Ectodermal cell (in vitro differentiated cells): ENCODE data around the gene NRP1.

Experiments
- H3K27ac ChIP-seq: 2 replicates; pipeline ENCODE4 v1.7.0; 2013; ENCODE audit warnings: mild to moderate bottlenecking, low read depth, low read length; ENCODE audit not compliant: insufficient read depth, poor library complexity, severe bottlenecking
- H3K27me3 ChIP-seq: 2 replicates; pipeline ENCODE4 v1.7.0; 2013; ENCODE audit warnings: mild to moderate bottlenecking, low read length; ENCODE audit not compliant: insufficient read depth, control insufficient read depth, poor library complexity, severe bottlenecking
- H3K36me3 ChIP-seq: one replicate; pipeline ENCODE4 v1.7.0; 2013; ENCODE audit warnings: low read length; ENCODE audit not compliant: control insufficient read depth, insufficient read depth
- H3K4me1 ChIP-seq: one replicate; pipeline ENCODE4 v1.7.0; 2013; ENCODE audit warnings: low read length; ENCODE audit not compliant: control insufficient read depth, insufficient read depth
- H3K4me3 ChIP-seq: 2 replicates; pipeline ENCODE4 v1.7.0; 2013; ENCODE audit warnings: low read depth, low read length, control low read depth; ENCODE audit not compliant: insufficient read depth
- H3K9me3 ChIP-seq: 2 replicates; pipeline ENCODE4 v1.7.0; 2013; ENCODE audit warnings: mild to moderate bottlenecking, low read length, moderate library complexity; ENCODE audit not compliant: control insufficient read depth
- WGBS, 2 experiments: methylation state at CpG; one replicate each; pipeline ENCODE4 v1.1.7; 2013; ENCODE audit warnings: missing lambda C conversion rate in 2 of 2; 5-methylcytosine and 5-hydroxymethylcytosine counted together

The NRP1 gene

DNA sequence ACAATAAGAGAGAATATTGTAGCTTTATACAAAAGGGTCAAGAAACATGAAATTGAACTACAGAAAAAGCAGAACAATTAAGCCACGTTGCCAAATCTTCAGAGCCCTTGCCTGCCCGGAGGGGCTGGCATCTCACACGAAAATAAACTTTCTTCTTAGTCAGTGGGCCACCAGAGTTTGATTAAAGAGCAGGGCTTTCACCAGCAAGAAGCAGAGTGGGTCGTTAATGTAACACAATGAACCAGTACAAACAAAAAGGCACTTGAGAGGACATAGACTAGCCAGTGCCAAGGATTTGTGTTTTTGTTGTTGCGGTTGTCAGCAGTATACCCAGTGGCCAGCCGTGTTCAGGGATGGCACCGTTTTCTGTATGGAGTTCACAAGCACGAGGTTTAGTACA lies 155.4 kb downstream of the NRP1 start:
- Histone ChIP-seq H3K36me3 (no peaks in the 10 kb centered on the region), H3K27ac (no peak overlapping the region), H3K4me3 (no peak overlapping the region), H3K27me3 (no peaks in the 10 kb centered on the region), H3K9me3 (no peaks in the 10 kb centered on the region), H3K4me1 (no peaks in the 10 kb centered on the region)
- 83 to 87% methylated on average over 8 of the region's 8 CpGs for WGBS, 2 experiments

DNA sequence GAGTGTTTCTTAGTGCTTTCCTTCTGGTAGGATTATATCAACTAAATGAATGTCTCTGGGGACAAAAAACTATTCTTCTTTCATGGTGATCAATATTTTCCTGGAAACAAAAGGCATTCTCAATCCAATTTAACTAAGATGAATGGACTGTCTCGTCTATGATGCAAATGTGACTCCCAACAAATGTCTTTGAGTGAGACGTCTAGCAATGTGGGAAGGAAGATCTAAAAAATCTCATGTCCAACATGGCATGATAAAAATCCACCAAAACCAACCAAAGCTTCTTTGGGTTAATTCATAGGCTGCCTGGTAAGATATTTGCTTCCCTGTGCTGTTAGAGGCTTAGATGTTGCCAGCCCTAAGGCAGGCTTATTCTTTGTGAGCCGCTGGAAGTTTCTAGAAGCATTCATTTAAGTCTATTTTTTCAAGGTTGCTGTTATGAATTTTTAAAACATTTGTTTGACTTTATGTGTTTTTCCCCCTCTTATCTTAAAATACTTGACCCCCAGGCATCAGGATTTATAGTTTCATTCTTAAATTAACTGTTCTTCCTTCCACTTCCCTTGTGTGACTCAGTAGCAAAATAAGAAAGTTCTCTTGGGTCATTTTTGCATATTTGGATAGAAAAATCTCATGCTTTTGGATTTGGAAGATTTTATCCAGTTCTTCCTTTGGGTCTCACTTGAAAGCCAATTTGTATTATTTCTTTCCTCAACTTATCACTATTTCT lies 156.3 kb downstream of the NRP1 start:
- no peaks in the 10 kb centered on the region for H3K9me3 ChIP-seq
- WGBS, 2 experiments, result 50 to 53% methylated on average over 2 to 3 of the region's 3 CpGs
- no peak overlapping the region for H3K27ac ChIP-seq

DNA sequence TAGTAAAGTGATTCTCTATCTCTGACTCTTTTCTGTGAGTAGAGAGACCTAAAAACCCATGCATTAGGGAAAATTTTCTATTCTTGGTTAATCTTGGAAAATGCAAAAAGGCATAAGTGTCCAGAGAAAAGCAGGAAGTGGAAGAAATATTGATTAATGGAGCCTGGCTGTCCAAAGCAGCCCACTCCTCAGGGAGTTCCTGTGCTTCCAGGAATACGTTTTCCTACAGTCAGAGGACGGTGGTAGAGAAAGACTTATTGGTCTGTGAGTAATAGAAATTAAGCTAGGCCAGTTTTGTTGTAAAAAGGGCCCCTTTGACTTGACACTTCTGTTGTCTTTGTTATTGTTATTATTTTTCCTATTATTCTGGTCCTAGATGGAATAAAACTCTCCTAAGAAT lies 157.8 kb downstream of the NRP1 start:
- no peaks in the 10 kb centered on the region for H3K4me1 ChIP-seq
- H3K36me3 ChIP-seq, result no peaks in the 10 kb centered on the region
- no peaks in the 10 kb centered on the region for H3K27me3 ChIP-seq
- WGBS, 2 experiments, result 94 to 98% methylated on average over 2 of the region's 2 CpGs
- H3K9me3 ChIP-seq, result no peaks in the 10 kb centered on the region
- no peak overlapping the region for H3K27ac ChIP-seq
- no peak overlapping the region for H3K4me3 ChIP-seq

More for the DNA sequence above, 156.3 kb downstream of the NRP1 start:
- Histone ChIP-seq H3K27me3 (no peaks in the 10 kb centered on the region), H3K36me3 (no peaks in the 10 kb centered on the region), H3K4me3 (no peak overlapping the region), H3K4me1 (no peaks in the 10 kb centered on the region)

DNA sequence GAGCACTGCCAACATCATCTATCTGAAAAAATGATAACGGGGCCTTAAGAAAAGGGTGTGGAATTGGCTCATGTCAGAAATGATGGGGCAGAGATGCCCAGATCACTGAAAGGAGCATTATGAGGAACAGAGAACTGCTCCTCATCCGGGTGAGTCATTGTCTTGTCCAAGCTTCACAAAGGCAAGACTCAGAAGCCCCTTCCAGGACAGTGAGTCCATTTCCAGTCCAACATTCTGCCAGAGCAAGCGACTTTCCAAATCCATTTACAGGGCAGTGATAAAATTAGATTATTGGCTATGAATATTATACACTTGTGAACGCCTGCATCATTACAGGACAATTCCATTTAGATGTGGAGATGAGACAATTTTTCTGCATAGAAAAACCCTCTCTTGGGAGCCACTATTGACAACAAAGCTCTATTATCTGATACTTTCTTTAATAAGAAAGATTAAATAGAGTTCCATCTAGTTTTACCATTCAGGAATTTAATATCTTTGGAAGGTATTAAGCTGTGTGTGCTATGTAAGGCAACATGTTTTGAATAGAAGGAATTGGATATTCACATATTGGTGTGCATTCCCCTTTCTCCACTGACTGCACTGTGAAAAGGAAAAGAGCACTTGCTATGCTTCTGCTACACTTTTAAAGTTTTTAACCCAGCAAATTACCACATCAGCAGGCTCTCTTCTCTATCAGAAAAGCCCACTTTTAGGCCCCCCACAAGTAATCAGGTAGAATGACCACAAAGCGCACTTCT lies 159.6 kb downstream of the NRP1 start:
- H3K27me3 ChIP-seq, result no peaks in the 10 kb centered on the region
- H3K4me3 ChIP-seq, result no peak overlapping the region
- no peaks in the 10 kb centered on the region for H3K36me3 ChIP-seq
- no peak overlapping the region for H3K27ac ChIP-seq
- 90 to 95% methylated on average over 4 to 5 of the region's 5 CpGs for WGBS, 2 experiments
- no peaks in the 10 kb centered on the region for H3K9me3 ChIP-seq
- no peaks in the 10 kb centered on the region for H3K4me1 ChIP-seq

DNA sequence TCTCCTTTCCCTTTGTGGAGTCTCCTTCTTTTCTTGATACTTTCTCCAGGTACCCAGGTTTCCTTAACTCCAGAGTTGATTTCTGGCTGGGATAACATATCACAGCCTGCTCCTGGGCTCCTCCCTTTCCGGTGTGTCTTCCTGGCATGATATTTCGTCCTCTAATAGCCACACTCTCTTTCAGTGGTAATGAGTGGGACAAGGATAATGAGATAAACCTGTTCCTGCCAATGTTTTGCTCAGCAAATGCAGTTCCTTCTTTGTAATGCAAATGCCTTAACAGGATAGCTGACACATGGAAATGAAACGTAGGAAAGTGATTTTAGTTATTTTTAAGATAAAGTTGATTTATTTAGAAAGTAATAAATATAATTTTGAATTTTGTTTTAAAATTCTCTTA lies 168.6 kb downstream of the NRP1 start:
- WGBS, 2 experiments, result 52% methylated on average over 3 of the region's 3 CpGs; no CpG with 5 or more reads in 1 of the 2 experiments
- Histone ChIP-seq H3K9me3 (no peaks in the 10 kb centered on the region), H3K27ac (no peak overlapping the region)

DNA sequence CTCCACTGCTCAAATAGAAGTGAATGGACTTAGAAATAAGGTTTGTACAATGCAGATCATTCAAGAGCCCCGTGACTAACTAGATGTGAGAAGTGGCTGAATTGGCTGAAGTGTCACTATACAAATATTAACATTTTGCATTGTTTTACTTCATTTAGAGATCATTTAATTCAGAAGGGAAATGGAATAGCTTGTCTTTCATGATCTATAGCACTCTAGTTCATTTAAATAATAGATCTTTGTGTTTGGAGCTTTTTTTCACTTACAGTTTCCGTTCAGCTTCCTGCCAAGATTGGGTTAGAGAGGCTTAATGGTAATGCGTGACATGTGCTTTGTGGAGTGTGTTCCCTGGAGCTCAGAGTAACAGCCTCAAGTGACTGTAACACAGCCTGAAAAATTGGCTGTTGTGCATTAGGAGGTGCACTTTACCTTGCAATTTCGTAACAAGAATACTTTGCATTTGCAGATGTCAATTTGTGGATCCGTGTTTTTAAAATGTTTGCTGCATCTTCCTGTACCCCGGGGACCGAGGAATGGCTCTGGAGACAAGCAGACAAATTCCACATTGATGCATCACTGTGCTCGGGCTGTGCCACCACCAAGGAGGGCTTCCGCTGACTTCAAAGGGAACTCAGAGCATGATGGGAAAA lies 170.3 kb downstream of the NRP1 start:
- H3K36me3 ChIP-seq, result no peaks in the 10 kb centered on the region
- WGBS, 2 experiments, result 79 to 81% methylated on average over 9 of the region's 9 CpGs

More for the DNA sequence above, 168.6 kb downstream of the NRP1 start:
- no peaks in the 10 kb centered on the region for H3K36me3 ChIP-seq
- H3K27me3 ChIP-seq, result no peaks in the 10 kb centered on the region
- no peaks in the 10 kb centered on the region for H3K4me1 ChIP-seq
- H3K4me3 ChIP-seq, result no peak overlapping the region

DNA sequence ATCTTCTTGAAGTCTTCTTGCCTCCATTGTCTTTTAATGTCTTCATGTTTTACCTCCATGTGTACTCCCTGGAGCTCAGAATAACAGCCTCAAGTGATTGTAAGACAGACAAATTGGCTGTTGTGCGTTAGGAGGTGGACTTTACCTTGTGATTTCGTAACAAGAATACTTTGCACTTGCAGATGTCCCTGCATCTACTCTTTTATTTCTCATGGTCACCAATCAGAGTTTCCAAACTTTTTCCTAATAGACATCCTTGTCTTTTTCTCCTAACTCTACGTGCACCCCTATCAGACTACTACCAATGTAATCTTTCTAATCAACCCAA lies 172.3 kb downstream of the NRP1 start:
- H3K9me3 ChIP-seq, result no peaks in the 10 kb centered on the region
- H3K36me3 ChIP-seq, result no peaks in the 10 kb centered on the region
- 63 to 64% methylated on average over 3 of the region's 3 CpGs for WGBS, 2 experiments
- H3K4me1 ChIP-seq, result no peaks in the 10 kb centered on the region
- H3K4me3 ChIP-seq, result no peak overlapping the region
- H3K27ac ChIP-seq, result no peak overlapping the region
- no peaks in the 10 kb centered on the region for H3K27me3 ChIP-seq

More for the DNA sequence above, 170.3 kb downstream of the NRP1 start:
- Histone ChIP-seq H3K27ac (no peak overlapping the region), H3K4me3 (no peak overlapping the region), H3K9me3 (no peaks in the 10 kb centered on the region), H3K27me3 (no peaks in the 10 kb centered on the region), H3K4me1 (no peaks in the 10 kb centered on the region)

DNA sequence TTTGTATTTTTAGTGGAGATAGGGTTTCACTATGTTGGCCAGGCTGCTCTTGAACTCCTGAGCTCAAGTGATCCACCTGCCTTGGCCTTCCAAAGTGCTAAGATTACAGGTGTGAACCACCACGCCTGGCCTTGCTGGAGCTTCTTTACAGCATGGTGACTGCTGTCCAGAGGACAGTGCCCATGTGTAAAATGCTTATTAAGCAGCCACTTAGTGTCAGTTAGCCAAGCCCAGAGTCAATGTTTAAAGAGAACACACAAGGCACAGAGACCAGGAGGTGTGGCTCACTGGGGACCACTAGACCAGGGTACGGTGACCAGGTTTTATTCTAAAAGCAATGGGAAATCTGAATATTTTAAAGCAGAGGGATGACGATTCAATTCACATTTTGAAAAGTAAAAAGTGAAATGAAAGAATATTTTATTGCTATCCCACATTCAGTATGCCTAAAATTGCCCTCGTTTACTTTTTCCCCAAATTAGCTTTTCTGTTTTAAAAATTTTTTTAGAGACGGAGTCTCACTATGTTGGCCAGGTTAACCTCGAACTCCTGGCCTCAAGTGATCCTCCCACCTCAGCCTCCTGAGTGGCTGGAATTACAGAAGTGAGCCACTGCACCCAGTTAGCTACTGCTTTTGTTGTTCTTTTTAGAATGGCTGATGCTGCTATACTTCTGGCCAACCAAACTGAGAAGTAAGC lies 172.8 kb downstream of the NRP1 start:
- Histone ChIP-seq H3K36me3 (no peaks in the 10 kb centered on the region), H3K27me3 (no peaks in the 10 kb centered on the region), H3K4me1 (no peaks in the 10 kb centered on the region), H3K27ac (no peak overlapping the region), H3K9me3 (no peaks in the 10 kb centered on the region), H3K4me3 (no peak overlapping the region)
- WGBS, 2 experiments, result 93 to 94% methylated on average over 5 to 6 of the region's 6 CpGs

DNA sequence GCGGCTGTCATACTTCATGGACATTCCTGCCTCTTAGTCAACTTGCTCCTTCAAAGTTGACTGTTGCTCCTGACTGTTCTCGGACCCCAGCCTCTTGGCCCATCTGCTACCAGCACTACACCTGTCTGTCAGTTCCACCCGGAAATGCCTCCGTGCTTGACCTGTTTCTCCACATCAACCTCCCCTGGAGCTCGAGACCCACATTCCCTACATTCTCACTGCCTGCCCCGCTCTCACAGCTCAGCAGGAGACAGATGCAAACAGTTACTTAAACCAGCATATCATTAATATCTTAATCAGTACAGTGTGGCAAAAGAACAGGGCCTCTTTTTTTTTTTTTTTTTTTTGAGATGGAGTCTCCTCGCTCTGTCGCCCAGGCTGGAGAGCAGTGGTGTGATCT lies 174.3 kb downstream of the NRP1 start:
- Histone ChIP-seq H3K4me1 (no peaks in the 10 kb centered on the region), H3K27me3 (no peaks in the 10 kb centered on the region)
- 84 to 86% methylated on average over 8 of the region's 8 CpGs for WGBS, 2 experiments

DNA sequence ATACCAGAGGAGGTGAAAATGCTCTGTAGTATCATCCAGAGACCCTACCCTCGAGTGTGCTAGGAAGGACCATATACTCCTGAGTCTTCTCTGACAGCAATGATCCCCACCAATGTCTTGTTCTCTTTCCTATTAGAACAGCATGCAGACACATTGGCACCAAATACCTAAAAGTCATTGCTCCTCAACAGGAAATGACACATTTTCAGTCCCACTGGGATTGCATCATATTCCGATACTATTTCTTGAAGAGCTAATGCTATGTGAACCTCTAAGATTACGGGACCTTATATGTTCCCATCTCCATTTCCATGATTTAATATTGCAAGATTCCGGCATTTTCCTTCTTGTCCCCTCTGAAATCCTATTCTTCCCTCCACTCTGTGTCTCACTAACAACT lies 177.4 kb downstream of the NRP1 start:
- H3K27me3 ChIP-seq, result no peaks in the 10 kb centered on the region
- WGBS, 2 experiments, result 93 to 97% methylated on average over 4 of the region's 4 CpGs
- no peaks in the 10 kb centered on the region for H3K4me1 ChIP-seq

More for the DNA sequence above, 174.3 kb downstream of the NRP1 start:
- Histone ChIP-seq H3K4me3 (no peak overlapping the region), H3K27ac (no peak overlapping the region), H3K36me3 (no peaks in the 10 kb centered on the region), H3K9me3 (no peaks in the 10 kb centered on the region)

More for the DNA sequence above, 177.4 kb downstream of the NRP1 start:
- Histone ChIP-seq H3K27ac (no peak overlapping the region), H3K4me3 (no peak overlapping the region), H3K36me3 (no peaks in the 10 kb centered on the region), H3K9me3 (no peaks in the 10 kb centered on the region)
